Breast epithelium (tissue), 4 donors: ENCODE data around the gene HSD17B11. TPM values are rescaled to one million over a fixed set of nuclear protein-coding genes. Genes with fewer than 3 reads are reported as not detected.
"Not testable (repeated sequence)": the region's sequence is repeated elsewhere in the genome, so short reads cannot be mapped to it uniquely, and the experiment has no call there.

Experiments used
- DNase-seq, 2 donors: peaks; one replicate each; pipeline ENCODE4 v3.0.0-alpha.2; 2019; ENCODE audit warnings: low spot score in 2 of 2
- H3K27ac ChIP-seq, 2 donors: fragments of 200-600 bp; sonication (generic) in 1 of 2; one replicate each; pipeline ENCODE4 v1.5.1; 2016 to 2019; ENCODE audit warnings: mild to moderate bottlenecking in 1 of 2
- H3K27me3 ChIP-seq, 2 donors: fragments of 200-600 bp; sonication (generic) in 1 of 2; one replicate each; pipeline versions ENCODE4 v1.5.1 to v1.6.0; 2017 to 2019; ENCODE audit warnings: control low read depth in 1 of 2, mild to moderate bottlenecking in 1 of 2
- H3K36me3 ChIP-seq: fragments of 200-600 bp; one replicate; pipeline ENCODE4 v1.5.1; 2019
- H3K4me1 ChIP-seq, 2 donors: fragments of 200-600 bp; sonication (generic); one replicate each; pipeline ENCODE4 v1.5.1; 2016 to 2019; ENCODE audit warnings: control low read depth in 1 of 2
- H3K4me3 ChIP-seq, 3 donors: fragments of 200-600 bp; sonication (generic); 1 replicate in 2 of 3; 2 replicates in 1 of 3; pipeline ENCODE4 v1.5.1; 2016 to 2019; ENCODE audit warnings: mild to moderate bottlenecking in 3 of 3, moderate library complexity in 2 of 3
- H3K9me3 ChIP-seq, 2 donors: fragments of 200-600 bp; sonication (generic) in 1 of 2; one replicate each; pipeline ENCODE4 v1.5.1; 2016 to 2019; ENCODE audit warnings: control low read depth in 1 of 2
- POLR2A ChIP-seq: fragments of 450-650 bp; IDR thresholded peaks from one replicate; pipeline ENCODE4 v1.6.1; 2016; ENCODE audit warnings: antibody characterized with exemption, mild to moderate bottlenecking, moderate library complexity
- POLR2AphosphoS5 ChIP-seq, 3 donors: sonication (generic); formaldehyde crosslinking; IDR thresholded peaks; one replicate each; pipeline ENCODE4 v1.6.1; 2017; ENCODE audit warnings: antibody characterized with exemption in 3 of 3
- intact Hi-C: fragments of 100-400 bp; cut with DNase I; formaldehyde crosslinking; loops from one replicate; pipeline ENCODE4 v1.15.1; 2023; ENCODE audit warnings: low total_unique reads
- total RNA-seq, 3 donors: library from RNA; depleted of rRNA; stranded (reverse); fragments of >200 nt; gene quantifications; one replicate each; pipeline ENCODE4 v1.1.0, GENCODE V29; 2016
- TF ChIP-seq, protein P1 (sequence below), 3 donors: fragments of 450-650 bp; IDR thresholded peaks; one replicate each; pipeline ENCODE4 v1.5.1; 2016 to 2017; ENCODE audit warnings: antibody characterized with exemption in 3 of 3, mild to moderate bottlenecking in 3 of 3, moderate library complexity in 3 of 3

HSD17B11 gene
- total RNA-seq, 3 donors from 2014 or later = 48.7 to 95.7 (median 54.1) TPM

GRCh38 chr4:87321888-87322287 lies 69.1 kb downstream of the HSD17B11 start:
- DNase-seq = no peak
- no peaks in the 10 kb centered on the region for H3K4me1 ChIP-seq
- intact Hi-C loops = no loop called here
- no peaks in the 10 kb centered on the region for H3K9me3 ChIP-seq
- H3K36me3 ChIP-seq = no peaks in the 10 kb centered on the region
- H3K27ac ChIP-seq = no peak overlapping the region
- no peak overlapping the region for H3K4me3 ChIP-seq
- TF ChIP-seq POLR2A (no peak), POLR2AphosphoS5 (IDR thresholded peaks at IDR 0.05) (no peak)
- TF ChIP-seq, protein P1, sequence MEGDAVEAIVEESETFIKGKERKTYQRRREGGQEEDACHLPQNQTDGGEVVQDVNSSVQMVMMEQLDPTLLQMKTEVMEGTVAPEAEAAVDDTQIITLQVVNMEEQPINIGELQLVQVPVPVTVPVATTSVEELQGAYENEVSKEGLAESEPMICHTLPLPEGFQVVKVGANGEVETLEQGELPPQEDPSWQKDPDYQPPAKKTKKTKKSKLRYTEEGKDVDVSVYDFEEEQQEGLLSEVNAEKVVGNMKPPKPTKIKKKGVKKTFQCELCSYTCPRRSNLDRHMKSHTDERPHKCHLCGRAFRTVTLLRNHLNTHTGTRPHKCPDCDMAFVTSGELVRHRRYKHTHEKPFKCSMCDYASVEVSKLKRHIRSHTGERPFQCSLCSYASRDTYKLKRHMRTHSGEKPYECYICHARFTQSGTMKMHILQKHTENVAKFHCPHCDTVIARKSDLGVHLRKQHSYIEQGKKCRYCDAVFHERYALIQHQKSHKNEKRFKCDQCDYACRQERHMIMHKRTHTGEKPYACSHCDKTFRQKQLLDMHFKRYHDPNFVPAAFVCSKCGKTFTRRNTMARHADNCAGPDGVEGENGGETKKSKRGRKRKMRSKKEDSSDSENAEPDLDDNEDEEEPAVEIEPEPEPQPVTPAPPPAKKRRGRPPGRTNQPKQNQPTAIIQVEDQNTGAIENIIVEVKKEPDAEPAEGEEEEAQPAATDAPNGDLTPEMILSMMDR (IDR thresholded peaks at IDR 0.05) = no peak
- H3K27me3 ChIP-seq = no peaks in the 10 kb centered on the region

DNA sequence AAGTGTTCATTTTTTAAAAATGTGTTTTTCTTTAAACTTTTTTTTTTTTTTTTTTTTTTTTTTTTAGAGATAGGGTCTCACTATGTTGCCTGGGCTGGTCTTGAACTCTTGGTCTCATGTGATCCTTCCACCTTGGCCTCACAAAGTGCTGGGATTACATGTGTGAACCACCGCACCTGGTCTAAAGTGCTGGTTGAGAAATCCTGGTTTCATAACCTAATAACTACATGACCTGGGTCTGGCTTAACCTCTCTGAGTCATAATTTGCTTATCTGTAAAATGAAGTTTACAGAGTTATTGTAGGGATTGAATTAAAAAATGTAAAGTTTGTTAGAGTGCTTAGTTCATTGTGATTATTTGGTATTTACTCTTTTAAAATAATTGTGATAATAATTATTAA lies 73.5 kb downstream of the HSD17B11 start:
- TF ChIP-seq, protein P1 (IDR thresholded peaks at IDR 0.05) = no peak
- TF ChIP-seq POLR2AphosphoS5 (IDR thresholded peaks at IDR 0.05) = no peak
- TF ChIP-seq POLR2A = no peak
- intact Hi-C loops = no loop called here
- H3K4me3 ChIP-seq = no peak overlapping the region
- H3K36me3 ChIP-seq = no peaks in the 10 kb centered on the region
- H3K27ac ChIP-seq = no peak overlapping the region
- H3K9me3 ChIP-seq = no peaks in the 10 kb centered on the region
- no peaks in the 10 kb centered on the region for H3K4me1 ChIP-seq
- no peaks in the 10 kb centered on the region for H3K27me3 ChIP-seq
- DNase-seq = no peak

- intact Hi-C loops = no loop called here
- H3K9me3 ChIP-seq = no peaks in the 10 kb centered on the region
- DNase-seq = no peak
Measured at GRCh38 chr4:87316961-87317360, 74.0 kb downstream of the HSD17B11 start.

GRCh38 chr4:87315000-87315399 lies 76.0 kb downstream of the HSD17B11 start:
- H3K4me3 ChIP-seq, H3K27me3 ChIP-seq, DNase-seq, H3K9me3 ChIP-seq, H3K36me3 ChIP-seq, H3K4me1 ChIP-seq, H3K27ac ChIP-seq, intact Hi-C loops: not testable (repeated sequence)

More at GRCh38 chr4:87316961-87317360, 74.0 kb downstream of the HSD17B11 start:
- H3K27ac ChIP-seq = no peak overlapping the region
- TF ChIP-seq POLR2AphosphoS5 (IDR thresholded peaks at IDR 0.05) (no peak), POLR2A (no peak)
- TF ChIP-seq, protein P1 (IDR thresholded peaks at IDR 0.05) = no peak
- H3K4me3 ChIP-seq = no peak overlapping the region
- H3K4me1 ChIP-seq = no peaks in the 10 kb centered on the region
- H3K36me3 ChIP-seq = no peaks in the 10 kb centered on the region
- no peaks in the 10 kb centered on the region for H3K27me3 ChIP-seq

DNA sequence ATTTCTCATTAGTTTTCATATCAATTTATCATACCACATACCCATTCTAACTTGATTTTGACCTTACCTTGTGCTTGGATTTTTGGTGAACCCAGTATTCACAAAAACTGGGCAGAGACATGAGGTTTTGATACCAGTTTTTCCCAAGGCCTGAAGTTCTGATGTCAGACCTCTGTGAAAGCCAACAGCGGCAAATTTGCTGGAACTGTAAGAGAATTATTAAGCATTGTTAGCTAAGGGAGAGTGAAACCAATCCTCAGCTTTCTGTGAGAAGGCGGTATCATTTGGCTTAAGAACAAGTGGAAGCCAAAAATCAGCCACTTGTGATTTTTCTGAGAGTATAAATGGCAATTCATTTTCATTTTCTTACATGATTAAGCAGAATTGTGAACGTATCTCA lies 77.2 kb downstream of the HSD17B11 start:
- H3K4me3 ChIP-seq = no peak overlapping the region
- H3K36me3 ChIP-seq = no peaks in the 10 kb centered on the region
- intact Hi-C loops = no loop called here
- H3K27me3 ChIP-seq = no peaks in the 10 kb centered on the region
- no peaks in the 10 kb centered on the region for H3K4me1 ChIP-seq
- H3K9me3 ChIP-seq = no peaks in the 10 kb centered on the region
- H3K27ac ChIP-seq = no peak overlapping the region
- no peak for DNase-seq
- no peak for TF ChIP-seq POLR2AphosphoS5 (IDR thresholded peaks at IDR 0.05)
- no peak for TF ChIP-seq POLR2A
- TF ChIP-seq, protein P1 (IDR thresholded peaks at IDR 0.05) = no peak

DNA sequence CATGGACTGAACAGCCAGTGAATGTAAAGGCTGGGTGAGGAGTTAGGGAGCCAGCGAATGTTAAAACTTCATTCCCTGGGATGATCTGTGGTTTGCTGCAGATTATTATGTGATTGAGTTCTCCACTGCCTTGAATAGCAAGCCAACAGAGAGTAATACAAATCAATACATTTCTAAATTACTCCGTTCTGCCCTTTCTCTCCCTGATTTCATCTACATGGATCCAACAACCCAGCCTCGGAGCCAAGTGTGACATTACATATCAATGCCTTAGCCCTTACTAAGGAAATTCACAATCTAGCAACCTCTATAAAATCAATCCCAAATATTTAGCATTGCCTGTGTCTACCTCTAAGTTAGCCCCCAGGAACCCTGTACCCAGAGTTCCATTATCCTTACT lies 79.3 kb downstream of the HSD17B11 start:
- no peak overlapping the region for H3K27ac ChIP-seq
- H3K36me3 ChIP-seq = no peaks in the 10 kb centered on the region
- intact Hi-C loops = no loop called here
- DNase-seq = no peak
- H3K4me3 ChIP-seq = no peak overlapping the region
- H3K27me3 ChIP-seq = no peaks in the 10 kb centered on the region
- no peaks in the 10 kb centered on the region for H3K4me1 ChIP-seq
- TF ChIP-seq, protein P1 (IDR thresholded peaks at IDR 0.05) = no peak
- TF ChIP-seq POLR2AphosphoS5 (IDR thresholded peaks at IDR 0.05) = no peak
- no peak for TF ChIP-seq POLR2A
- H3K9me3 ChIP-seq = no peaks in the 10 kb centered on the region
